Neural progenitor cell (in vitro differentiated cells): ENCODE measurements around the gene DHRS3.

Experiments used
- EZH2 ChIP-seq: fragments of 200-600 bp; sonication (generic); IDR thresholded peaks from 2 replicates; pipeline ENCODE4 v1.6.1; 2017; ENCODE audit warnings: antibody characterized with exemption, mild to moderate bottlenecking, moderate library complexity
- TF ChIP-seq, protein P1 (sequence below): fragments of 200-600 bp; sonication (generic); IDR thresholded peaks from 2 replicates; pipeline ENCODE4 v1.5.1; 2017; ENCODE audit warnings: antibody characterized with exemption, mild to moderate bottlenecking

- TF ChIP-seq, protein P1, sequence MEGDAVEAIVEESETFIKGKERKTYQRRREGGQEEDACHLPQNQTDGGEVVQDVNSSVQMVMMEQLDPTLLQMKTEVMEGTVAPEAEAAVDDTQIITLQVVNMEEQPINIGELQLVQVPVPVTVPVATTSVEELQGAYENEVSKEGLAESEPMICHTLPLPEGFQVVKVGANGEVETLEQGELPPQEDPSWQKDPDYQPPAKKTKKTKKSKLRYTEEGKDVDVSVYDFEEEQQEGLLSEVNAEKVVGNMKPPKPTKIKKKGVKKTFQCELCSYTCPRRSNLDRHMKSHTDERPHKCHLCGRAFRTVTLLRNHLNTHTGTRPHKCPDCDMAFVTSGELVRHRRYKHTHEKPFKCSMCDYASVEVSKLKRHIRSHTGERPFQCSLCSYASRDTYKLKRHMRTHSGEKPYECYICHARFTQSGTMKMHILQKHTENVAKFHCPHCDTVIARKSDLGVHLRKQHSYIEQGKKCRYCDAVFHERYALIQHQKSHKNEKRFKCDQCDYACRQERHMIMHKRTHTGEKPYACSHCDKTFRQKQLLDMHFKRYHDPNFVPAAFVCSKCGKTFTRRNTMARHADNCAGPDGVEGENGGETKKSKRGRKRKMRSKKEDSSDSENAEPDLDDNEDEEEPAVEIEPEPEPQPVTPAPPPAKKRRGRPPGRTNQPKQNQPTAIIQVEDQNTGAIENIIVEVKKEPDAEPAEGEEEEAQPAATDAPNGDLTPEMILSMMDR = no peak
- TF ChIP-seq EZH2 = no peak
Measured at GRCh38 chr1:12518931-12519692, 98.9 kb downstream of the DHRS3 start.
